LoVo (cell line): Measurements from ENCODE around the gene CDCA3.

Experiments used
- DNase-seq: peaks from one replicate; pipeline ENCODE4 v3.0.0-alpha.2; 2016; ENCODE audit warnings: low spot score

CDCA3 gene

DNA sequence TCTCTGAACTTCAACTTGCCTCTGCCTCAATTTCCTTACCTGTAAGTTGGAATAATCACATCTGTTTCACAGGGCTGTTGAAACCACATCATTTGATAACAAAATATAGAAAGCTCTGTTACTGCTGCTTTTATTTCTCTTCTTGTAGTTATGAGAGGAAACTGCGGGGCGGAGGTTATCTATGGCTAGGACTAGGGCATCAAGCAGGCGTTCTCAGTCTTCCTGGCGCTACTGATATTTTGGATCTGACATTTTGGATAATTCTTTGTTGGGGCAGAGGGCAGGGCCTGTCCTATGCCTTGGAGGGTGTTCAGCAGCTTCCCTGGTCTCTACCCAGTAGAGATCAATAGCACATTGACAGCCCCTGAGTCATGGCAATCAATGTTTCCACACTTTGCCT lies 19.0 kb downstream of the CDCA3 start:
- no peak for DNase-seq

DNA sequence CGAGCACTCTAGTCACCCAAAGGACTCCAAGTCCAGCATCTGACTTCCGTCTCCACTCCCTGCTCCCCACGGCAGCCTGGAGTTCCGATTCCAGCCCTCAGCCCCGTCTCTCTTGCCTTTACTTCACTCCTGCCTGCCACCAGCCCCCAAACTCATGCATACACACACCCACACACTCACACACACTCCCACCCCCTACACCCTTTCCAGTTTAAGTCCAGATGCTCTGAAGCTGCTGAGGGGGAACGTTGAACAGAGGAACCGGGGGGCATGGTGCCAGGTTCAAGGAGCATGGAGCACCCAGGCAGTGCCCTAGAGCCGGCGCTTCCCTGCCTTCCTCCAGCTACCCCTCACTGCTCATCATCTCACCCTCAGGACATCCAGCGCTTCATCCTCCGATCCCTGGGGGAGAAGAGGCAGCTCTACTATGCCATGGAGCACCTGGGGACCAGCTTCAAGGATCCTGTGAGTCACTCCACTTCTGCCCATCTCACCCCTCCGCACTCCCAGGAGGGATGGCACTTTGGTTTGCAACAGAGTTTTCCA lies 19.6 kb downstream of the CDCA3 start:
- DNase-seq: no peak

DNA sequence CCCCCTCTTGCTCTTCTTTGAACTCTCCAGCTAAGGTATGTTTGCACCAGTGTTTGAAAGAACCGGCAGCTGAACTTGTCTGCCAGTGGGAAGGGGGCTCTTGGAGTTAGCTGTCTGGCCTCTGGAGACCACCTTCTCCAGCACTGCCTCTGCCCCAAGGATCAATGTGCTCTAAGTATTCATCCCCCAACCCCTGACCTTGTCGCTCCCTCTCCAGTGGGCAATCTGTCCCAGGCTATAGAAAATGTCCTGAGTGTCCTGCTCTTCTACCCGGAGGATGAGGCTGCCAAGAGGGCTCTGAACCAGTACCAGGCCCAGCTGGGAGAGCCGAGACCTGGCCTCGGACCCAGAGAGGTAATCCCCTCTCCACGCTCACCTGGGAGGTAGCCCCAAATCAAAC lies 20.1 kb downstream of the CDCA3 start:
- no peak for DNase-seq

DNA sequence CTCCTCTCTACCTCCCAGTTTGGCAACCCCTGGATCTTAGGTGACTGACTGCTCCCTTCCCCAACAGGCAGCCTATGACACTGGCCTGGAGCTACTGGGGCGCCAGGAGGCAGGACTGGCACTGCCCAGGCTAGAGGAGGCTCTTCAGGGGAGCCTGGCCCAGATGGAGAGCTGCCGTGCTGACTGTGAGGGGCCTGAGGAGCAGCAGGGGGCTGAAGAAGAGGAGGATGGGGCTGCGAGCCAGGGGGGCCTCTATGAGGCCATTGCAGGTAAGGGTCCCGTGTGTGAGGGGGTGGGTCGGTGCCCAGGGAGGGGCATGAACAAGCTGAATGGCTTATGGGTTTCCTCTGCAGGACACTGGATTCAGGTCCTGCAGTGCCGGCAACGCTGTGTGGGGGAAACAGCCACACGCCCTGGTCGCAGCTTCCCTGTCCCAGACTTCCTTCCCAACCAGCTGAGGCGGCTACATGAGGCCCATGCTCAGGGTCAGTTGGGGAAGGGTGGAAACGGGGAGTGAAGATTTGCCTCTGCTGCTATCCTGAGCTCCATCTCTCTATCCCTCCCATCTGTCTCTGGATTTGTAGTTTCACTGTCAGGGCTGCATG lies 20.7 kb downstream of the CDCA3 start:
- no peak for DNase-seq

DNA sequence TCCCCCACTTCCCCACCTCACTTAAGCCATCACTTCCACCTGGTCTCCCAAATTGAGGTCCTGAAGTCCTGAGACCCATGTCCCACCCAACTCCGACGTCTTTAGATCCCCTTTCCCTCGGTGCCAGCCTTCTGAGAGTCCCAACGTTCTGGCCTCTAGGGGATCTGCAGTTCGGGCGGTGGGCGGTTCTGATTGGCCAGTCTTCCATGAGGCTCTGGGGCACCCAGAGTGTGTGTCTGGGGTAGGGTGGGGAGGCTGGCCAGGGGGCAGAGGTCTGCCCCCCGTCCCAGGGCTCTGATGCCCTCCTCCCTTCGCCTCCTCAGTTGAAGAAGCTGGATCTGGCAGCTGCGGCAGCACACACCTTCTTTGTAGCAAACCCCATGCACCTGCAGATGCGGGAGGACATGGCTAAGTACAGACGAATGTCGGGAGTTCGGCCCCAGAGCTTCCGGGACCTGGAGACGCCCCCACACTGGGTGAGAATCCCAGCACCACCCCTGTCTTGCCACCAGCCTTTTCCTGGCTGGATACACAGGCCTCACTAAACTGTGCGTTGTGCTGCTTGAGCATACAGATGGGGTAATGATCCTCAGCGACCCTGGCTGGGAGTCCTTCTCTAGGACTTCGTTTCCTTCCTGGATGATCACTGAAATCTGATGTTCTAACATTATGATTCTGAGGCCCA lies 21.4 kb downstream of the CDCA3 start:
- no peak for DNase-seq

DNA sequence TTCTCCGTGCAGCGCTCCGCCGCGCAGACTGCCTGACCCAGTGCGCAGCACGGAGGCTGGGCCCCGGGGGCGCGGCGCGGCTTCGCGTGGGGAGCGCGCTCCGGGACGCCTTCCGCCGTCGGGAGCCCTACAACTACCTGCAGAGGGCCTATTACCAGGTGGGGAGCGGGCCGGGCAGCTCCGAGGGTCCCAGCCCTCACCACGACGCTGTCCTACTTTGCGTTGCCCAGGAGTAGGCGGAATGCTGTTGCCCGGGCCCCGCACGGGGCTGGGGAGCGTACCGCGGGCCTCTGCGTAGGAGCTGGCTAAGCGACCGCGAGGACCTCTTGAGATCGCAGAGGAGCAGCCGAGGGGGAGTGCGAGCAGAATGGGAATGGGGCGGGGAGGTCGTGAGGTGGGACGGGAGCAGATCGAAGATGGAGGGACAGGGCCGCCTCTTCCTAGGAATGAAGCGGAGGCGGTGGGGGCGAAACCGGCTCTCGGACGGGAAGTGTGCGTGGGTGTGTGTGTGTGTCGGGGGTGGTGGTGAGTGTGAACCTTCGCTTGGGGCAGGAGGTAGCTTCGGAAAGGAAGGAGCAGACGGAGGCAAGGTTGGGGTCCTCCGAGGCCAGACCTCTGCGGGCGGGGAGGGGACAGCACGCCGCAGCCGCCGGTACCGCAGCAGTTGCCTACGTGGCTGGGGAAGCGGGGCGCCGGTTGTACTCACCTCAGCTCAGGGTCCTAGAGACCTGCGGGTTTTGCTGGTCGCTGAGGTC lies 22.1 kb downstream of the CDCA3 start:
- no peak for DNase-seq

DNA sequence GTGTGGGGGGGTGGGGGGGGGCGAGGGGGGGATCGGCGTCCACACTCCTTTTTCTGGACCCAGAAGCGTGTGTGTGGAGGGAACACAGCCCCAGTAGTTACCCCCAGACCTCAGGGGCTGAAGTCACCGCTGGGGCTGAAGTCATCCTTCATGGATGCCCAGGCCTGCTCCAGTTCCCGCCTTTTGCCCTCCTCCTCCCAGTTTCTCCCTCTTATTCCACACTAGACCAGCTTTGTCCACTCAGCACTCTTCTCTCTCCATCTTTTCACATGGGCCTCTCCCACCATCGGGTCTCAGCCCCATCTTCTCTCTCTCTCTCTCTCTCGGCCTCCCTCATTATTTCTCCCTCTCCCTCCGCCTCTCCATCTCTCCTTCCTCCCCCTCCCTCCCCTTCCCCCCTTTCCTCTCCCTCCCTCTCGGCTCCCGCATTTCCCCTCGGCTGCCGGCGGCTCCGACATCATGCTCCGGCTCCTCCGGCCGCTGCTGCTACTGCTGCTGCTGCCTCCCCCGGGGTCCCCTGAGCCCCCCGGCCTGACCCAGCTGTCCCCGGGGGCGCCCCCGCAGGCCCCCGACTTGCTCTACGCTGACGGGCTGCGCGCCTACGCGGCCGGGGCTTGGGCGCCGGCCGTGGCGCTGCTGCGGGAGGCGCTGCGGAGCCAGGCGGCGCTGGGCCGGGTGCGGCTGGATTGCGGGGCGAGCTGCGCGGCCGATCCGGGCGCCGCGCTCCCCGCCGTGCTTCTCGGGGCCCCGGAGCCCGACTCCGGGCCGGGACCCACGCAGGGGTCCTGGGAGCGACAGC lies 22.9 kb downstream of the CDCA3 start, which contains the start of gene P3H3:
P3H3 (plus strand) TSS at position 426 of the 799 bp plus-strand sequence; CDS start at position 460, 34 bp downstream.
- DNase-seq: peak; percentile 22

DNA sequence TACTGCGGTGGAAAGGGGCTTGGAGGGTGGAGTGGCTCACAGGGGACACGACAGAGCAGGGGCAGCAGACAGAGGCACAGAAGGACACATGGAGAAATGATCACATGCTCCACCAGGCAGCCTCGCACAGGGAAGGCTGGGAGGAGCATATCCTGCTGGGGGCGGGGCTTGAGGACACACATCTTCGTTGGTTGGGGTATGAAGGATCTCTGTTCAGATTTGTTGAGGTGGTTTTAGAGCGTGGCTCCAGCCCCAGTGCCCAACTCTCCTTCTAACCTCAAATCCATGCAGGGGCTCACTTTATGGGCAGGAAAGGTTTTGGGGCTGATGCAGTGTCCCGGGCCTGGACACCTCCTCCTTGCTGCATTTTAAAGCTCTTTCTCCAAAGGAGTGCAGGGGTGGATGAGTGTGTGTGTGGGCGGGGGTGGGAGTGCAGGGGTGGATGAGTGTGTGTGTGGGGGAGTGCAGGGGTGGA lies 23.6 kb downstream of the CDCA3 start:
- DNase-seq: peak; percentile 52

DNA sequence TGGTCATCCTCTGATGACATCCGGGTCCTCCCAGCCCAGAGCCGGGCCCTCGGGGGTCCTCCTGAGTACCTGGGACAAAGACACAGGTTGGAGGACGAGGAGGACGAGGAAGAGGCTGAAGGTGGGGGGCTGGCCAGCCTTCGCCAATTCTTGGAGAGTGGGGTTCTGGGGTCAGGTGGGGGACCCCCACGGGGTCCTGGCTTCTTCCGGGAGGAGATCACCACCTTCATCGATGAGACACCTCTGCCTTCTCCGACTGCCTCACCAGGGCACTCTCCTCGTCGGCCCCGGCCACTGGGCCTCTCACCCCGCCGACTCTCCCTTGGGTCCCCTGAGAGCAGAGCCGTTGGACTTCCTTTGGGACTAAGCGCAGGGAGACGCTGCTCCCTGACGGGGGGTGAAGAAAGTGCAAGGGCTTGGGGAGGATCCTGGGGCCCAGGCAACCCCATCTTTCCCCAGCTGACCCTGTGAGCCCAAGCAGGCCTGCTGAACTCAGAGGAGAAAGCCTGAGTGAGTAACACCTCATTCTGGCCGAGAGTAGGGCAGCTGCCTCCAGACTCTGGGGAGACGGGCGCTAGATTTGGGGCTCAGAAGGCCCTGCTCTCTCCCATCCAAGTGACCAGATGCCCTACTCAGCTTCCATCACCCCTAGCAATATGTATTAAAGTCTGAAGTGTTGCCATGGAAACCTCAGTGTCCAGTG lies 24.2 kb downstream of the CDCA3 start:
- no peak for DNase-seq

DNA sequence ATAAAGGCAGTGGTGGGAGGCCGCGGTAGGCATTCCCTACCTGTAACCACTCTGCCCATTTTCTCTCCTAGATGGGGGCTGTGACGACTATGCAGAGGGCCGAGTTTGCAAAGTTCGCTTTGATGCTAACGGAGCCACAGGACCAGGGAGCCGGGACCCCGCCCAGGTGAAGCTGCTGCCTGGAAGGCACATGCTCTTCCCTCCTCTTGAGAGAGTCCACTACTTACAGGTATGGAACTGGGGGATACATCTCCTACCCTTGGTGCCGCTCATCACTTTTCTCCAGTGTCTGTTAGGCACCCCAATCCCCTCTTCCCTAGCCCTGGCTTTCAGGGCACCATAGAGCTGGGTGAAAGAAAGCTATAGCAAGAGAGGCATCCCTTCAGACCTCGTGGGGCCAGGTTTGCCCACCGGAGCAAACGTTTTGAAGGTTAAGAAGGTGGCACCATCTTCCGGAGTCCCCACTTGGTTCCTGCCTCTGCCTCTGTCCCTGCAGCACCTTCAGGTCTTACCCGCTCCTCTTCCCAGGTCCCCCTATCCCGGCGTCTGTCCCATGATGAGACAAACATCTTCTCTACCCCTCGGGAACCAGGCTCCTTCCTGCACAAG lies 24.9 kb downstream of the CDCA3 start:
- DNase-seq: no peak

DNA sequence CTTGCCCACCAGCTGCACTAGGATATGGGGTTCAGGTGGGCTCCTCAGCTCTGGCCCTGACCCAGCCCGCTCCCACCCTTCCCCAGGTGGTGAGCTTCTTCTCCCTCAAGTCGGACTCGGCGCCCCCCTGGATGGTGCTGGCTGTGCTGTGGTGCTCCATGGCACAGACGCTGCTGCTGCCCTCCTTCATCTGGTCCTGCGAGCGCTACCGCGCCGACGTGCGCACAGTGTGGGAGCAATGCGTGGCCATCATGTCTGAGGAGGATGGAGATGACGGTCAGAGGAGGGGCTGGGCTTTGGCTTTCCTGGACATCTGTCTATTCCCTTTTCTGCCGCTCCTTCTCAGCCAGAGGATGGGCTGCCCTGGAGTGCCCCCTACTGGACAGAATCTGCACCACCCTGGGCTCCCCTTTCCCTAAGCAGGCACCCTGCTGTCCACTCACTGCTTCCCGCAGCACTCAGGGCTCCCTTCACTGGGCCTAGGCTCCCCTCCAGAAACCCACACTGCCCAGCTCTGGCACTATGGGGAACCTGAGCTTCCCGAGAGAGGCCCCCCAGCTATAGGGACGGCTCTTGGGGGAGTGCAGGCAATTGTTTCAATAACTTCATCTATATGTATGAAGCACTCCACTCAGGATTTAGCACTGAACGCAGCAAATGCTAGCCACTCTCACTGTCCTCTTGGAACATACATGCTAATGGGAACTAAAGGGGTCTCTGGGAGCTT lies 25.5 kb downstream of the CDCA3 start:
- DNase-seq: peak; percentile 76

DNA sequence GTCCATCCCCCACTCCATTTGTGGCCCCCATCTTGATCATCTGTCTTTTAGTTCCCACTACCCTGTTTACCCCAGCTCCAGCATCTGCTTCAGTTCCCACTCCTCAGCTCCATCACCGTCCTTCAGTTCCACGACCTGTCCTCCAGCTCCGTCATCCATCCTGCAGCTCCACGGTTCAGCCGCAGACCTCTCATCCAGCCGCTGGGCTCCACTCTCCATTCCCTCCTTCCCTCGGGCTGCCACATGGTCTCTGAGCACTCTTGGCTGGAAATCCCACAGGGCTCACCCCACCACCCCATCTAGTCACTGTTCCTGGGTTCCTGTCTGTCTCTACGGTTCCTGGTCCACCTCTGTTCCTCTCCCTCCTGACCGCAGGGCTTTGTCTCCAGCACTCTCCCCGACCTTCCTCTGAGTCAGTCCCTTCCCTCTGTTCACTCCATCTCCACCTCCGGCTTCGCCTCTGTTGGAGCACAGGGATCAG lies 26.1 kb downstream of the CDCA3 start:
- no peak for DNase-seq

DNA sequence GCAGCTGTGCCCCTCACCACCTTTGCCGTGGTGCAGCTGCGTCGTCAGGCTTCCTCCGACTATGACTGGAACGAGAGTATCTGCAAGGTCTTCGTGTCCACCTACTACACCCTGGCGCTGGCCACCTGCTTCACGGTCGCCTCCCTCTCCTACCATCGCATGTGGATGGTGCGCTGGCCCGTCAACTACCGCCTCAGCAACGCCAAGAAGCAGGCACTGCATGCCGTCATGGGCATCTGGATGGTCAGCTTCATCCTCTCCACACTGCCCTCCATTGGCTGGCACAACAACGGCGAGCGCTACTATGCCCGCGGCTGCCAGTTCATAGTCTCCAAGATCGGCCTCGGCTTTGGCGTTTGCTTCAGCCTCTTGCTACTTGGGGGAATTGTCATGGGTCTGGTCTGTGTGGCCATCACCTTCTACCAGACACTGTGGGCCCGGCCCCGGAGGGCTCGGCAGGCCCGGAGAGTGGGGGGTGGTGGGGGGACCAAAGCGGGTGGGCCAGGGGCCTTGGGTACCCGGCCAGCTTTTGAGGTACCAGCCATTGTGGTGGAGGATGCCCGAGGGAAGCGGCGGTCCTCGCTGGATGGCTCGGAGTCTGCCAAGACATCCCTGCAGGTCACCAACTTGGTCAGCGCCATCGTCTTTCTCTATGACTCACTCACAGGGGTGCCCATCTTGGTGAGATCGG lies 26.9 kb downstream of the CDCA3 start:
- no peak for DNase-seq

DNA sequence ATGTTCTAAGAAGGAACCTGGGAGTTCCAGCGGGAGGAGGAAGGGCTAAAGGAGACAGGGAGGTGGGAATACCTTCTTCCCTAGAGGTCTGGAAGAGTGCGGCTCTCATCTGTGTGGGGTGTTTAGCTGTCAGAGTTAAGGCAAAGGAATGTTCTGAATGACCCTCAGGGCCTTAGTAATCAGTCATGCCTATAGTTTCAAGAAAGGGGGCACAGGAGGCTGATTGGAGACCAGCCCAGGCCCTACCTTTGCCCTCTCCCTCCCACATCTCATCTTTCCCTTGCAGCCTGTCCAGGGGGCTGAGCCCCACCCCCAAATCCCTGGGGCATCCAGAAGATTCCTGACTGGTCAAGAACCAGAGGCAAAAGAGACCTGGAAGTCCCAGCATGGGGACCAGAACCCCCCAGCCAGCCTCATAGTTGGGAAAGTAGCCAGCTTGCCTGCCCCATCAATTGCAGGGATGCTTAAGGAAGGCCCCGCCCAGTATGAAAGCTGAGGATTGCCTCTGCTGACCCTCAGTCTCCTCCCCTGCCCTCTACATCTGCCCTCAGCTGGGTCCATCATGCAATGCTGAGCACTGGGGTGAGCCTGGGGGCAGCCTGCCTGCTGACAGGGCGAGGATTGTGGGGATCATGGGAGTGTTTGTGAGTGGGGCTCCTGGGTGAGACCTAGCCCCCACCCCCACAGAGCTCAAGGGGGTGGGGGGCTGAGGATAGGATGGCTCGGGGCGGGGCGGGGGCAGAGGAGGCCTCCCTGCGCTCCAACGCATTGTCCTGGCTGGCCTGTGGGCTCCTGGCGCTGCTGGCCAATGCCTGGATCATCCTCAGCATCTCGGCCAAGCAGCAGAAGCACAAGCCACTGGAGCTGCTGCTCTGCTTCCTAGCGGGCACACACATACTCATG lies 27.7 kb downstream of the CDCA3 start:
- no peak for DNase-seq

DNA sequence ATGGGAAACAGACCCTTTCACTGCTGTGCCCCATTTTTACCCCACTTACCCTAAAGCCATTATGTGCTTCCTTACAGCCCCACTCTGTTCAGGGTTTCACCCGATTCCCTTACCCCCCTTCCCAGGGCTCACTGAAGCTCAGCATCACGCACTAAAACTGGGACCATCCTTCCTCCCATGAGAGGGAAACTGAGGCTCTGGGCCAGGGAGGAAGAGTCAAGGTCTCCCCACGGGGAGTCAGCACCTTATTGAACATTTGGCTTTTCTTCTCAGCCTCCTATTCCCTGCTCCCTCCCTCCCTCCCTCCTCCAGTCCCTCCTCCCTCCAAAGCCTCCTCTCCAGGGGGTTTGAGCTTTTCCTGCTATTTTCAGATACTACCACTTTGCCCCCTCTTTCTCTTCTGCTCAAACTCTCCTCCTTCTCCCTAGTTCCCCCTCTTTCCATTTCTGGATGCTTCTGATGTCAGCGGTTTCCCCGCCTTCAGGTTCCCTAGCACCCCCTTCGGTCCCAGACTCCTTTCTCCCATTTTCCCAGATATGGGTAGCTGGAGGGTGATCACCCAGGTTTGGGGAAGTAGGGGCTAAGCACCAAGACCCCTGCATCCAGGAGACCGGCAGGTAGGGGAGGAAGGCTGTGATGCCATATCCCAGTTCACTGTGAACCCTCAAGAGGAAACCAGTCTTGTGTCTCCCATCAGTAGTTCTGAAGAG lies 28.5 kb downstream of the CDCA3 start:
- no peak for DNase-seq

DNA sequence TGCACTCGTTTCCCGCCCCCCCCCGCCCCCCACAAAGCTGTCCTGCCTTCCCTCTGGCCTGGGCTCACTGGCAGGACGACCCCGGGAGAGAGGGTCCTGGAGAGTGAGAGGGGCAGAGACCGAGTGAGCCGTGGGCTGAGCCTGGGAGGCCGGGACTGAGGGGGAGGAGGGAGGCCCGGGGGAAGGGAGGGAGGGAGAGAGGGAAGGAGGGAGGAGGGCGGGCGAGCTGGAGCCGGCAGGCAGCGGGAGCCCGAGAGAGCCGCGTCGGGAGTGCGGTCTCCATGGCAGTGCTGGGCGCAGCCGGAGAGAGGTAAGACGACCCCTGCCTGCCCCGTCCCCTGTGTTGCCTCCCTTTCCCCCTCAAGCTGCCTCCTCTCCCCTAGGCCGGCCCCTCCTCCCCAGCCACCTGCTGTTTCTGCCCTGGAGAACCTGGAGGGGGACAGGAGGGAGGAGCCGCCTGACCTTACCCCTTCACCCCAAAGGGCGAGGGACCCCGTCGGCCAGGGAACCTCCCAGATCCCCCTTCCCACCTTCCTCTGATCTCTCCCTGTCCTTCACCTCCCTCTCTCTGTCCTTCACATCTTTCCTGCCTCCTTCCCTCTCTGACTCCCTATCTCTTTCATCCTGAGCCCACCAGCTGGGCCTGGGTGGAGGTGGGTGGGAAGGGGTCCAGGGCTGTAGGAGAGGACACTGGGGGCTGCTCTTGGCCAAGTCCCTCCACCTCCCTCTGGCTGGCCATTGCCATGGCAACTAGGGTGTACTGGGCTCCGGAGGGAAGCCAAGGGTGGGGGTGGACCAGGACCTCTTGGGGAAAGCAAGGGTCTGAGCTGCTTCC lies 29.3 kb downstream of the CDCA3 start, which contains the start of gene GPR162:
GPR162 (plus strand) TSS at position 231 of the 835 bp plus-strand sequence. CDS start 2,078 bp downstream, outside the sequence.
- no peak for DNase-seq

DNA sequence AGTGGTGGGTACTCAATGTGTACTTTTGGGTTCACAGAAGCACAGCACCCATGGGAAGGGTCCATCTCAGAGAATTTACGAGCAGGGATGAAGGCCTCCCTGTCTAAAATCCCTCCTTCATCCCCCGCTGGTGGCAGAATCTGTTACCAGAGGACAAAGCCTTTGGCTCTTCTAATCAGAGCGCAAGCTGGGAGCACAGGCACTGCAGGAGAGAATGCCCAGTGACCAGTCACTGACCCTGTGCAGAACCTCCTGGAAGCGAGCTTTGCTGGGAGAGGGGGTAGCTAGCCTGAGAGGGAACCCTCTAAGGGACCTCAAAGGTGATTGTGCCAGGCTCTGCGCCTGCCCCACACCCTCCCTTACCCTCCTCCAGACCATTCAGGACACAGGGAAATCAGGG lies 30.9 kb downstream of the CDCA3 start:
- no peak for DNase-seq
